ENCODE data around the gene UPF1.

Gene UPF1

DNA sequence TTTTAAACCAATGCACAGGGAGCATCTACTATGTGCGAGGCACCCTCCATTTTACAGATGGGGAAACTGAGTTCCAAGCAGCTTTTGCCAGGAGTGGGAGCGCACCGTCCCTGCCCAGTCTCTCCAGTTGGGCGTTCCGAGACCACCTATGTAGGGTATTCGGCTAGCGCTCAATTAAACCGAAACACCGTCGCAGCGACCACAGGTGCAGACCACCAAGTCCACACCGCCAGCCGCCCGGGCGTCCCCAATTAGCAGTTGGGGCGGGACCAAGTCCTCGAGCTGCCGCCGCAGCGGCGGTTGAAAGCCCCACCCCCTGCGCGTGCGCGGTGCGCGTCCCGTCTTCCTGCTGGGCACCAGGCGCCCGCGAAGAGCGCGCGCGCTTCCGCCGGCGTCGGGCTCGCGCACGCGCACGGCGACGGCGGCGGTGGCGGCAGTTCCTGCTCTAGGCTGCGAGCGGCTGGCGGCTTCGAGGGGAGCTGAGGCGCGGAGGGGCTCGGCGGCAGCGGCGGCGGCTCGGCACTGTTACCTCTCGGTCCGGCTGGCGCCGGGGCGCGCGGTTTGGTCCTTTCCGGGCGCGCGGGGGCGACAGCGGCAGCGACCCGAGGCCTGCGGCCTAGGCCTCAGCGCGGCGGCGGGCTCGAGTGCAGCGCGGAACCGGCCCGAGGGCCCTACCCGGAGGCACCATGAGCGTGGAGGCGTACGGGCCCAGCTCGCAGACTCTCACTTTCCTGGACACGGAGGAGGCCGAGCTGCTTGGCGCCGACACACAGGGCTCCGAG, at the start of gene UPF1:
TSS of gene UPF1 (plus strand) at position 436 of the 782 bp plus-strand sequence. CDS start at position 687, 251 bp downstream.
- DNase-seq (ENCODE audit: low read depth in 2 of 2), result peak; percentile 91 to 92

DNA sequence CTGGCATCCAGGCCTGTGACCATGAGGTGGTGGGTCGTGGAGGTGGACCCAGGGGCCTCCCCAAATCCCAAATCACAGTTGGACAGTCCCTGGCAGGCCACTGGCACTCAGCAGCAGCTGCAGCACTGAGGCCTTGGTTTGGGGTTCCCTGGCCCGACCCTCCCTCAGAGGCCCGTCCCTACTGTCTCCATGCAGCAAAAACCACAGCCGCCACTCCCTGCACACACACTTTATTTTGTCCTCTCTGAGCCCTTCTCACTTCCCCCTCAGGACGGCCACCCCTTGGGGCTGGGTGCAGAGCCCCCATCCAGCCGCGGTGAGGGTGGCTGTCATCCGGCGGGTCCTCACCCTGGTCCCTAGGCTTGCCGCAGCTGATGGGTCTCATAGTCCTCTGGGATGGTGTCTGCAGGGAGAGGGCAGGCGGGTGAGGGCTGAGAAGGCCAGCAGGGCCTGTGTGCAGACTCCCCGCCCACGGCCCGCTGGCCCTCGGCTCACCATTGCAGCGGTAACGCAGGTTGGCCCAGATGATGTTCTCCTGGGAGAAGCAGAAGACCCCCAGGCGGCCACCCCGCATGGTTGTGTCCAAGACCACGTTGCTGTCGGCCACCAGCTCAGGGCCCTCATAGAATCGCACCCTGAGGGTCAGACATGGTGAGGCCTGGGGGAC, 49.1 kb upstream of the UPF1 start:
- DNase-seq (ENCODE audit: low read depth in 2 of 2), result no peak

- DNase-seq (ENCODE audit: low read depth in 2 of 2), result no peak
Measured at GRCh38 chr19:18783958-18784785, 47.6 kb upstream of the UPF1 start.

DNA sequence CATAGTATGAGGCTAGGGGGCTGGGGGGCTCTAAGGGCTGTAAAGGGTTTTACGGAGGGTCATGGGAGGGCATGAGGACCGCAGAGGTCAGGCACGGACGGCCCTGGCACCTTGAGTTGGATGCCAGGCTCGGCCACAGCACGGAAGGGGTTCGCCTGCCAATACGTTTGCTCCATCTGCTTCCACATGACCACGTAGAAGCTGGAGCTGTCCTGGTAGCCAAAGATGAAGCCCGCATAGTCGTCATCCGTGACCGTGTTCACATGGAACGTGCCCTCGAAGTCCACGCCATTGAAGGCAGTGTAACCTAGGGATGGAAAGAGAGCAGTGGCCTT, 47.0 kb upstream of the UPF1 start:
- DNase-seq (ENCODE audit: low read depth in 2 of 2), result no peak

DNA sequence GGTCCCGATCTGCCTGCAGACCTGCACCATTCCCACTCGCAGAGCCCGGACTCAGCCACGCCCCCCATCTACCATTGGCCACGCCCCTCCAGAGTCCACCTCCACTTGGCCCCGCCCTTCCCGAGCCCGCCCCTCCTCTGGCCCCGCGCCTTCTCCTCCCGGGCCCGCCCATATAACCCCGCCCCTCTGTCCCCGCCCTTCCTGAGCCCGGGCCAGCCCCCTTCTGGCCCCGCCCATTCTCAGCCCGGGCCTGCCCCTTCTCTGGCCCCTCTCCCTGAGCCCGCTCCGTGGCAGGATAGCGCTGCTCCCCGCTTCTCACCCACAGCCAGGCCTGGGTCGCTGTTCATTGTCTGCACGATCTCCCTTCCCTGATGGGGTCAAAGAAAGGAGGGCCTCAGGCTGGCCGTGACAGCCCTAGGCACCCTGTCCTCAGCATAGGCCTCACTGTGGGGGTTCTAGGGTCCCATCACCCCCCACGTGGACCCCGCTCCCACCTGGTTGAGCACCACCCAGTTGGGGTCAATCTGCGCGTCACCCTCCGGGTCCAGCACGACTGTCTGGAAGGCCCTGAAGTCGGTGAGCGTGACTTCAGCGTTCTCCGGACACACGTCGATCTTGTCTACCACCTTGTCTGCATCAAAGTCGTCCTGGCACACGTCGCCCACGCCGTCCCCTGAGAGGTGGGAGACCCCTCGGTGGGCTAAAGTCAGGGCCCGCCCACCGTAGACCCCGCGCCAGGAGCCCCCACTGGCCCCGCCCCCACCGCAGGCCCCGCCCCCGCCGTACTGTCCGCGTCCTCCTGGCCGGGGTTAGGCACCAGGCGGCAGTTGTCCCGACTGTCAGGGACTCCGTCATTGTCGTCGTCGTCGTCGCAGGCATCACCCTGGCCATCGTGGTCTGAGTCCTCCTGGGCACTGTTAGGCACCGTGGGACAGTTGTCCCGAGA, 46.3 kb upstream of the UPF1 start:
- peak in 1 of 2 donors; percentile 44 for DNase-seq (ENCODE audit: low read depth in 2 of 2)

DNA sequence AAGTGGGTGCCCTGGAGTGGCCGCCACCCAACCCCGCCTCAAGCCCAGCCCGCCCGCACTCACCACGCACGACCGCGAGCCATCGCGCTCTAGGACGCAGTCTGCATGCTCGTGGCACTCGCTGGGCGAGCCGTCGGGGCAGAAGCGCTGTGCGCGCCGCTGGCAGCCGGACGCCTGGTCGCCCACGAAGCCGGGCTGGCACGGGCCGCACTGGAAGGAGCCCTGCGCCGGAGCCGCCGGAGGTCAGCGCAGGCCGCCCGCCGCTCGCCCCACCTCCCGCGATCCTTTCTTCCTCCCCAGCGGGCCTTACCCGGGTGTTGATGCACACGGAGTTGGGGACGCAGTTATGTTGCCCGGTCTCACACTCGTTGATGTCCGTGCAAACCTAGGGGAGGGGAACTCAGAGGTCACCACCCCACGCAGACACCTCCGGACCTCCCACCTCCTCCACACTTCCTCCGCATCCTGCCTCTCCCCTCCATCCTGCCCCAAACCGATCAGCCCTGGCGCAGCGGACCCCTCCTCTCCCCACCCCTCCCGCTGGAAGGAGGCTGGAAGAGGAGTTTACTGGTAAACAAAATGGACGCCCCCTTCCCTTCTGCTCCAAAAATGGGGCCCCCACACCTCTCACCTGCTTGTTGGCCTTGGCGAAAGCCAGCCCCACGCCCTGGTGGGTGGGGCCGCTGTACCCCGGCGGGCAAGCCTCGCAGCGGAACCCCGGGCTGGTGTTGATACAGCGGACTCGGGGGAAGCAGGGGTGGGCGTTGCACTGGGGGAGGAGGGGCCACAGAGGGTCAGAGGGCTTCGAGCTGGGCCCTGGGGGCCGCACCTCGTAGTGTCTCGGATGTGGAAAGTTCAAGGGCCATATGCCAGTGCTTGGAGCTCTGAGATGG, 43.0 kb upstream of the UPF1 start:
- no peak for DNase-seq (ENCODE audit: low read depth in 2 of 2)

GRCh38 chr19:18789422-18789869, 42.3 kb upstream of the UPF1 start:
- DNase-seq (ENCODE audit: low read depth in 2 of 2), result no peak

GRCh38 chr19:18789883-18790565, 41.7 kb upstream of the UPF1 start:
- DNase-seq (ENCODE audit: low read depth in 2 of 2), result peak in 1 of 2 donors; percentile 6

DNA sequence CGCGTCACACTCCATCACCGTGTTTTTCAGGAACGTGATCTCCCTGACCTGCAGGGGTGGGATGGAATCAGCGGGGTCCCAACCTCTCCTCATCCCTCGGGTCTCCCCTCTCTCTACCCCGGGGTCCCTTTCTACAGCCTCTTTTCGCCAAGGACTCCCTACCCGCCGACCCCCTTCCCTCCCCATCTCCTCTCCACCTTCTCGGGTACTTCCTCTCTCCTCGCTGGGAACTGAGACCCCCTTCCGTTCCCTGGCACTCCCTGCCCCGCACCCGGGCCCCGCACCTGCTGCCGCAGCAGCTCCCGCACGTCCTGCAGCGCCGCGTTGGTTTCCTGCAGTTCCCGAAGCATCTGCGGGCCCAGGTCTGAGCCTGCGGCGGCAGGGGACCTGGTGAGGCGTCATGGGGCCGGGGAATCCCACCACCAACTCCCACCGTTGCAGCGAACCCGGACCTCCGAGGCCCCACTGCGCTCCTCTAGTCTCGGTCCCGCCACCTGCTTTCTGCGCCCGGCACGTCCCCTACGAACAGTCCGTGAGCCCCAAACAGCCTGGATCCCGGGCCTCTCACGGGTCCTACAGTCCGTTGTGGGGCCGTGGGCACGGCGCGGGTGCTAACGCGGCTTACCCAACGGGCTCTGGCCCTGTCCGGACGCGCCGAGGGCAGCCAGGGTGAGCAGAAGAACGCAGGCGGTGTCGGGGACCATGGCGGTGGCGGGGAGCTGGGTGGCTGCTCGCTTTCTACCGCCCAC, 41.0 kb upstream of the UPF1 start, which contains the start of gene COMP:
TSS of gene COMP (minus strand) at position 740 of the 749 bp plus-strand sequence. CDS start at position 704, 36 bp downstream.
- no peak for DNase-seq (ENCODE audit: low read depth in 2 of 2)

GRCh38 chr19:18791315-18791678, 40.5 kb upstream of the UPF1 start:
- no peak for DNase-seq (ENCODE audit: low read depth in 2 of 2)

GRCh38 chr19:18792661-18793060, 39.1 kb upstream of the UPF1 start:
- DNase-seq (ENCODE audit: low read depth in 2 of 2), result no peak

DNA sequence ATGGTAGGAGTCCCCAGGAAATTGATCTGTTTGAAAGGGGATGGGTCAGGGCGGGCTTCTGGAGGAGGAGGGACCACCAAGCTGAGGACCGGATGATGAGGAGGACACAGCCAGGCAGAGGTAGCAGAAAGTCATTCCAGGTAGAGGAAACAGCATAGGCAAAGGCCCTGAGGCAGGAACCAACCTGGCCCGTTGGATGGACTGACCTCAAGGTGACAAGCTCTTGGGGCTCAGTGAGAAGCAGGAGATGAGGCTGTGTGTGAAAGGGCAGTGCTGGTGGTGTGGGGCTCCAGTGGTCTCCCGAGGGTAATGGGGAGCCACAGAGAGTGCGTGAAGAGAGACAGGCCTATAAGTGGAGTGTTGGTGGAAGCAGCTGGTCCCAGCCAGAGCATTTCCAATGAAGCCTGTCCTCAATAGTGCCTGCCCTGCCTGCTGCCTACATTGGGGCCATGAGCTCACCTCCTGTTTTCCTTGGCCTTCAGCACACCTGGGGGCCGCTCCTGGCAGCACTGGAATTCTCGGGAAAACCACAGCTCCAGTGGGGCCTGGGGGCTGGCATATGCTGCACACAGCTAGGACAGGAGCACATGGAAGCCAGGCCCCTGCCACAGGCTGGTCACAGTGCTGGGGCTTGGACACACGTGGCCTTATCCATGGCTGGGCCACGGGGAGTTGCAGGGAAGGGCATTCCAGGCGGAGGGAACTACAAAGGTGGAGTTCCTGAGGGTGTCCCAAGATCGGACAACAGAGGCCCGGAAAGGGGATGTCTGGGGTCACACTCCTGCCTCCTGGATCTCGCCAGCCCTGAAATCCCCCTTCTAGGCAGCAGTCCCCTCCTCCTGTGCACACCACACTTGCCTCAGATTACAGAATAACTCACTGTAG, 38.4 kb upstream of the UPF1 start:
- DNase-seq (ENCODE audit: low read depth in 2 of 2), result no peak

DNA sequence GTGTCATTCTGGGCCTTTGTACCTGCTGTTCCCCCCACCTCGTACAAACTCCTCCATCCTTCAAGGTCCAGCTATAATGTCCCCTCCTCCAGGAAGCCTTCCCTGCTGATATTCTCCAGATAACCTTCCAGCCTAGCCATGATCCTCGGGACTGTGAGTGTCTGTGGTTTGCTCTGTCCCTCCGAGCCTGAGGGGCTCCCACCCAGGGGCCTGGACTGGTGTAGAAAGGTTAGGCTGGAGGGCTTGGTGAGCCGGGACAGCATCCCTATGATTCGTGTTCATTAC, 37.8 kb upstream of the UPF1 start:
- DNase-seq (ENCODE audit: low read depth in 2 of 2), result no peak

GRCh38 chr19:18794692-18795091, 37.1 kb upstream of the UPF1 start:
- no peak for DNase-seq (ENCODE audit: low read depth in 2 of 2)

GRCh38 chr19:18795540-18795939, 36.2 kb upstream of the UPF1 start:
- no peak for DNase-seq (ENCODE audit: low read depth in 2 of 2)

DNA sequence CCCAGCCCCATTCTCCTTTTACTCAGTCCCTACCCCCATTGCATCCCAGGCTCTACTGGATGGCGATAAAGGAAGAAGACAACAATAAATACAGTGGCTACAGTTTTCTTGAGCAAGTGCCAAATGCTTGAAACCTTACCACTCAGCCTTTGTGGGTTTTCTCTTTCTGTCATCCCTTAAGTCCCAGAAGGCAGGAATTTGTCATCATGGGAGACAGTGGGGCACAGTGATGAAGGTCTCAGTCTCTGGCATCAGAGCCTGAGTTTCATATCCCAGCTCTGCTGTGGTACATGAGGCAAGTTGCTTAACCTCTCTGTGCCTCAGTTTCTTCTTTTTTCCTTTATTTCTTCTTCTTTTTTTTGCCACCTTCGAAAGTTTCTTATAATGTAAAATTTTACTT, 35.5 kb upstream of the UPF1 start:
- no peak for DNase-seq (ENCODE audit: low read depth in 2 of 2)

- DNase-seq (ENCODE audit: low read depth in 2 of 2), result no peak
Measured at GRCh38 chr19:18798384-18799352, 33.1 kb upstream of the UPF1 start.

Data from stimulated activated CD8-positive, alpha-beta memory T cell treated with anti-CD3 and anti-CD28 coated beads, Interleukin-15, amount 100 ng/mL, for 4 hours (primary cell).